ENCODE measurements around the gene SLC35F6. TPM values are rescaled to one million over a fixed set of nuclear protein-coding genes. Genes with fewer than 3 reads are reported as not detected.

Gene SLC35F6
- 30.0 and 30.4 TPM in 2 replicates for total RNA-seq

GRCh38 chr2:26764078-26764887, at the start of gene SLC35F6:
TSS of gene SLC35F6 (plus strand) at chr2:26764284. CDS start at chr2:26764350, 66 bp downstream.

GRCh38 chr2:26785431-26786206, 21.5 kb downstream of the SLC35F6 start, which contains the start of gene CENPA:
TSS of gene CENPA (plus strand) at chr2:26786056. CDS start at chr2:26786197, 141 bp downstream.

Other genes starting within 250 kb of the SLC35F6 start
- gene CIB4, start 122.9 kb upstream of the SLC35F6 start, total RNA-seq: not detected in 2 replicates
- 0.18 and 0.28 TPM in 2 replicates for gene KCNK3, start 71.6 kb upstream of the SLC35F6 start, total RNA-seq
- gene CENPA, start 21.8 kb downstream of the SLC35F6 start, total RNA-seq: 1.00 and 1.5 TPM in 2 replicates
- not detected in 2 replicates for gene DPYSL5, start 83.8 kb downstream of the SLC35F6 start, total RNA-seq
- 3.1 and 3.3 TPM in 2 replicates for gene MAPRE3, start 206.4 kb downstream of the SLC35F6 start, total RNA-seq

All from smooth muscle cell of bladder (primary cell).